Tibial artery (tissue), 4 donors: Measurements from ENCODE around the gene SPRING1.
A peak's percentile ranks its signal among the peaks of the same experiment; 100 is the strongest.

Experiments used
- DNase-seq, 2 donors: peaks; one replicate each; pipeline ENCODE4 v3.0.0-alpha.2; 2019
- H3K27ac ChIP-seq, 2 donors: fragments of 200-600 bp; sonication (generic) in 1 of 2; 1 replicate in 1 of 2; 2 replicates in 1 of 2; pipeline ENCODE4 v1.5.1; 2018 to 2019; ENCODE audit warnings: mild to moderate bottlenecking in 1 of 2
- H3K27me3 ChIP-seq, 2 donors: fragments of 200-600 bp; sonication (generic) in 1 of 2; one replicate each; pipeline versions ENCODE4 v1.5.1 to v1.6.0; 2016 to 2019
- H3K36me3 ChIP-seq, 3 donors: fragments of 200-600 bp; sonication (generic) in 2 of 3; one replicate each; pipeline ENCODE4 v1.5.1; 2016 to 2019; ENCODE audit warnings: mild to moderate bottlenecking in 2 of 3
- H3K4me1 ChIP-seq, 4 donors: fragments of 200-600 bp; sonication (generic) in 2 of 4; 1 replicate in 3 of 4; 2 replicates in 1 of 4; pipeline ENCODE4 v1.5.1; 2016 to 2019
- H3K4me3 ChIP-seq, 2 donors: fragments of 200-600 bp; sonication (generic) in 1 of 2; 1 replicate in 1 of 2; 2 replicates in 1 of 2; pipeline ENCODE4 v1.5.1; 2018 to 2019; ENCODE audit warnings: mild to moderate bottlenecking in 2 of 2
- H3K9me3 ChIP-seq, 3 donors: fragments of 200-600 bp; sonication (generic) in 1 of 3; one replicate each; pipeline ENCODE4 v1.5.1; 2016 to 2019
- CTCF ChIP-seq, 2 experiments: fragments of 200-600 bp in 1 of 2; fragments of 450-650 bp in 1 of 2; IDR thresholded peaks; one replicate each; pipeline ENCODE4 v1.5.1; 2017 to 2019; ENCODE audit warnings: antibody characterized with exemption in 2 of 2, mild to moderate bottlenecking in 1 of 2, moderate library complexity in 1 of 2
- intact Hi-C: fragments of 100-400 bp; cut with DNase I; formaldehyde crosslinking; loops from one replicate; pipeline ENCODE4 v1.15.0; 2023; ENCODE audit warnings: low total_unique reads

SPRING1 gene

GRCh38 chr12:116710370-116711150 lies 27.3 kb downstream of the SPRING1 start:
- Histone ChIP-seq H3K36me3 (peaks cover 0 to 6% (median 0%) of the 10 kb centered on the region in 3 donors), H3K4me1 (peaks cover 0 to 13% (median 9%) of the 10 kb centered on the region in 4 donors), H3K27me3 (peaks cover 0 to 9% of the 10 kb centered on the region in 2 donors), H3K4me3 (no peak overlapping the region), H3K9me3 (no peaks in the 10 kb centered on the region), H3K27ac (no peak overlapping the region)
- DNase-seq: no peak
- no peak for TF ChIP-seq CTCF (IDR thresholded peaks at IDR 0.05)
- intact Hi-C loops: no loop called here

GRCh38 chr12:116709768-116710167 lies 28.1 kb downstream of the SPRING1 start:
- Histone ChIP-seq H3K27me3 (peaks cover 0 to 9% of the 10 kb centered on the region in 2 donors), H3K4me1 (peaks cover 0 to 13% (median 9%) of the 10 kb centered on the region in 4 donors), H3K27ac (no peak overlapping the region), H3K36me3 (no peaks in the 10 kb centered on the region), H3K4me3 (no peak overlapping the region), H3K9me3 (no peaks in the 10 kb centered on the region)
- DNase-seq: no peak
- no peak for TF ChIP-seq CTCF (IDR thresholded peaks at IDR 0.05)
- intact Hi-C loops: loop anchor here (5.0 to 10.0 kb wide), 2 partner anchors 415 to 712 kb away; no protein-coding TSS in a partner anchor

GRCh38 chr12:116708826-116709756 lies 28.8 kb downstream of the SPRING1 start:
- Histone ChIP-seq H3K4me3 (no peak overlapping the region), H3K27ac (no peak overlapping the region), H3K36me3 (no peaks in the 10 kb centered on the region), H3K4me1 (peaks cover 0 to 13% (median 9%) of the 10 kb centered on the region in 4 donors), H3K27me3 (peaks cover 0 to 9% of the 10 kb centered on the region in 2 donors), H3K9me3 (no peaks in the 10 kb centered on the region)
- DNase-seq: peak; percentile 40 to 74
- intact Hi-C loops: loop anchor here (5.0 to 10.0 kb wide), 2 partner anchors 416 to 712 kb away; no protein-coding TSS in a partner anchor
- TF ChIP-seq CTCF (IDR thresholded peaks at IDR 0.05): peak; percentile 70 to 72

- Histone ChIP-seq H3K4me3 (no peak overlapping the region), H3K9me3 (no peaks in the 10 kb centered on the region), H3K36me3 (no peaks in the 10 kb centered on the region), H3K27ac (no peak overlapping the region), H3K27me3 (peaks cover 0 to 12% of the 10 kb centered on the region in 2 donors), H3K4me1 (peaks cover 0 to 13% (median 9%) of the 10 kb centered on the region in 4 donors)
- no peak for TF ChIP-seq CTCF (IDR thresholded peaks at IDR 0.05)
- no peak for DNase-seq
- intact Hi-C loops: loop anchor here (5.0 to 10.0 kb wide), 2 partner anchors 417 to 710 kb away; no protein-coding TSS in a partner anchor
These were observed 30.1 kb downstream of the SPRING1 start for GRCh38 chr12:116707751-116708150.

- H3K9me3 ChIP-seq: no peaks in the 10 kb centered on the region
- H3K4me3 ChIP-seq: no peak overlapping the region
- H3K27ac ChIP-seq: no peak overlapping the region
- peaks cover 0 to 2% of the 10 kb centered on the region in 2 donors for H3K27me3 ChIP-seq
- no peaks in the 10 kb centered on the region for H3K36me3 ChIP-seq
- intact Hi-C loops: loop anchor here (2.0 to 10.0 kb wide), 2 partner anchors 179 to 421 kb away; no protein-coding TSS in a partner anchor
- H3K4me1 ChIP-seq: peaks cover 0 to under 1% (median 0%) of the 10 kb centered on the region in 4 donors
- TF ChIP-seq CTCF (IDR thresholded peaks at IDR 0.05): peak; percentile 72 to 89
- peak; percentile 60 to 75 for DNase-seq
These were observed 34.6 kb downstream of the SPRING1 start for GRCh38 chr12:116703214-116703795.
